K562 (cell line): Measurements from ENCODE around the gene COL5A1. TPM values are rescaled to one million over a fixed set of nuclear protein-coding genes. Genes with fewer than 3 reads are reported as not detected.

Experiments used
- ATAC-seq: fragments of 200-7000 bp; cut with Tn5 transposase; 3 replicates; pipeline ENCODE4 v1.9.1; 2020; ENCODE audit warnings: moderate library complexity
- BruUV-seq: library from RNA; stranded (reverse); fragments of 400-500 nt; replicated peaks from 2 replicates; lab custom pipeline; 2021; lab: Mats Ljungman, UMichigan
- CTCF ChIA-PET: fragments of 300-600 bp; formaldehyde crosslinking; extraction: SDS; loops from one replicate; lab custom pipeline; 2021; ENCODE audit warnings: low intra/inter-chr PET ratio; lab: Yijun Ruan, JAX
- POLR2A ChIA-PET: fragments of 300-600, 350-650 bp; sonication (Branson Sonifier 250); formaldehyde crosslinking; extraction: SDS; loops from one replicate; lab custom pipeline; 2021; ENCODE audit warnings: antibody characterized with exemption, inconsistent platforms; lab: Yijun Ruan, JAX
- DNase-seq, 4 experiments: peaks; one replicate each; pipeline versions ENCODE4 v3.0.0 to v3.0.0-alpha.2; 2011 to 2018; ENCODE audit warnings: low spot score in 3 of 4, mixed read lengths in 3 of 4; ENCODE audit errors: extremely low read depth in 1 of 4
- FAIRE-seq: peaks from 2 replicates; lab custom pipeline; 2011; peaks lifted over from hg19 to GRCh38; lab: Jason Lieb, UNC
- H2AFZ ChIP-seq: 2 replicates; pipeline ENCODE4 v1.6.0; 2011; ENCODE audit warnings: low read depth, low read length, control low read depth, inconsistent platforms
- H3K27ac ChIP-seq: fragments of 200-600 bp; 3 replicates; pipeline ENCODE4 v1.8.0; 2011; ENCODE audit warnings: low read depth, mild to moderate bottlenecking, control low read depth, inconsistent platforms, low read length, moderate library complexity, mixed read lengths; ENCODE audit errors: extremely low read depth
- H3K27me3 ChIP-seq, 2 experiments: fragments of 300-600 bp in 1 of 2; 2 replicates in 1 of 2; 3 replicates in 1 of 2; pipeline versions ENCODE4 v1.6.0 to v1.8.0; 2011; ENCODE audit warnings: inconsistent platforms in 2 of 2, low read length in 2 of 2, mild to moderate bottlenecking in 1 of 2, mixed read lengths in 1 of 2, moderate library complexity in 1 of 2; ENCODE audit not compliant: control insufficient read depth in 2 of 2, insufficient read depth in 2 of 2
- H3K36me3 ChIP-seq: fragments of 300-600 bp; 3 replicates; pipeline ENCODE4 v1.8.0; 2011; ENCODE audit warnings: mild to moderate bottlenecking, low read length, inconsistent platforms; ENCODE audit not compliant: control insufficient read depth, insufficient read depth
- H3K4me1 ChIP-seq, 2 experiments: fragments of 200-600 bp in 1 of 2; replicated peaks in 1 of 2; 2 replicates in 1 of 2; 3 replicates in 1 of 2; pipeline versions ENCODE4 v1.5.1 to v1.8.0; 2011; ENCODE audit warnings: inconsistent platforms in 2 of 2, low read length in 2 of 2, mild to moderate bottlenecking in 1 of 2, mixed read lengths in 1 of 2, moderate library complexity in 1 of 2; ENCODE audit not compliant: control insufficient read depth in 2 of 2, insufficient read depth in 2 of 2
- H3K4me2 ChIP-seq: 2 replicates; pipeline ENCODE4 v1.6.1; 2011; ENCODE audit warnings: low read length, control low read depth, inconsistent platforms, mixed read lengths; ENCODE audit not compliant: insufficient read depth
- H3K4me3 ChIP-seq: fragments of 200-600 bp; sonication (generic), shearing (Covaris generic); 2 replicates; pipeline ENCODE4 v1.5.1; 2016; ENCODE audit warnings: control low read depth, inconsistent platforms
- H3K79me2 ChIP-seq: fragments of 200-600 bp; 3 replicates; pipeline ENCODE4 v1.8.0; 2011; ENCODE audit warnings: low read length, inconsistent platforms; ENCODE audit not compliant: control insufficient read depth, insufficient read depth
- H3K9ac ChIP-seq, 2 experiments: 2 replicates each; pipeline versions ENCODE4 v1.6.0 to v1.6.1; 2011; ENCODE audit warnings: low read depth in 2 of 2, low read length in 2 of 2, control low read depth in 1 of 2, inconsistent platforms in 1 of 2, mild to moderate bottlenecking in 1 of 2, mixed read lengths in 1 of 2; ENCODE audit not compliant: insufficient read depth in 1 of 2
- H3K9me1 ChIP-seq: one replicate; pipeline ENCODE4 v1.6.0; 2011; ENCODE audit warnings: inconsistent platforms, mild to moderate bottlenecking, low read length, moderate library complexity; ENCODE audit not compliant: control insufficient read depth, insufficient read depth
- H3K9me3 ChIP-seq: replicated peaks from 2 replicates; pipeline ENCODE4 v1.5.1; 2011; ENCODE audit warnings: low read depth, low read length, inconsistent platforms; ENCODE audit not compliant: control insufficient read depth, insufficient read depth
- H4K20me1 ChIP-seq: replicated peaks from 2 replicates; pipeline ENCODE4 v1.6.1; 2011; ENCODE audit warnings: low read length, inconsistent platforms, mixed read lengths; ENCODE audit not compliant: control insufficient read depth, insufficient read depth
- BACH1 ChIP-seq: fragments of 200-800 bp; sonication (Bioruptor generic); IDR thresholded peaks from 2 replicates; pipeline ENCODE4 v1.6.1; 2016; ENCODE audit warnings: missing genetic modification characterization, missing compliant biosample characterization
- BRCA1 ChIP-seq, 2 experiments: fragments of 450-650 bp in 1 of 2; sonication (generic) in 1 of 2; formaldehyde crosslinking in 1 of 2; IDR thresholded peaks; 2 replicates each; pipeline versions ENCODE4 v1.5.0 to v1.6.1; 2017 to 2020; ENCODE audit warnings: mild to moderate bottlenecking in 1 of 2, missing genetic modification reagents in 1 of 2
- DNMT1 ChIP-seq: fragments of 450-650 bp; IDR thresholded peaks from 2 replicates; pipeline ENCODE4 v1.6.1; 2016; ENCODE audit warnings: antibody characterized with exemption, mild to moderate bottlenecking
- FUS ChIP-seq: fragments of 200-400 bp; formaldehyde crosslinking; optimal IDR thresholded peaks from 2 replicates; pipeline ENCODE3; 2017; ENCODE audit warnings: low read depth, low read length
- POLR2G ChIP-seq: fragments of 200-400 bp; formaldehyde crosslinking; IDR thresholded peaks from 2 replicates; pipeline ENCODE4 v1.6.1; 2017; ENCODE audit warnings: low read depth, mild to moderate bottlenecking, antibody characterized with exemption, low read length, moderate library complexity
- TEAD2 ChIP-seq: fragments of 450-650 bp; IDR thresholded peaks from 2 replicates; pipeline ENCODE4 v1.6.1; 2016; ENCODE audit warnings: missing genetic modification characterization, control low read depth, missing compliant biosample characterization
- ZNF253 ChIP-seq: fragments of 250-450 bp; sonication (Bioruptor Pico); conservative IDR thresholded peaks from 2 replicates; pipeline ENCODE4 v1.6.1; 2021; ENCODE audit warnings: mild to moderate bottlenecking
- WGBS: fragments of 100-300 bp; shearing (Covaris generic); methylation state at CpG from one replicate; pipeline ENCODE4 v1.1.6; 2016; ENCODE audit warnings: low coverage, mixed read lengths; ENCODE audit not compliant: insufficient coverage; ENCODE audit errors: missing lambda C conversion rate; 5-methylcytosine and 5-hydroxymethylcytosine counted together
- in situ Hi-C: fragments of 300-500 bp; cut with MboI; formaldehyde crosslinking; loops from 4 replicates; pipeline ENCODE4 v1.15.0; 2018; ENCODE audit warnings: inconsistent platforms, mixed read lengths
- intact Hi-C: fragments of 100-400 bp; cut with micrococcal nuclease; formaldehyde crosslinking; loops from 2 replicates; pipeline ENCODE4 v1.14.2; 2022
- polyA plus RNA-seq, 8 experiments: library from polyadenylated mRNA; depleted of rRNA in 4 of 8; stranded (reverse) in 5 of 8; unstranded in 3 of 8; fragments of >200 nt; fragmentation: Nextera tagmentation in 2 of 8; fragmentation: Illumina TruSeq in 1 of 8; extraction: Ambion mirVana in 2 of 8; extraction: Trizol in 1 of 8; gene quantifications; 2 replicates each; pipeline versions ENCODE4 v1.2.1 to v1.2.3, GENCODE V29; 2011 to 2014; ENCODE audit warnings: inconsistent platforms in 1 of 8, missing spikeins in 1 of 8
- total RNA-seq, 7 experiments: library from RNA; depleted of rRNA in 6 of 7; stranded (reverse); fragments of >200 nt in 6 of 7; fragmentation: Illumina TruSeq in 2 of 7; extraction: Trizol in 2 of 7; gene quantifications; 2 replicates each; pipeline versions ENCODE4 v1.2.1 to v1.2.3, GENCODE V29; 2011 to 2021; ENCODE audit warnings: low replicate concordance in 1 of 7
- TF ChIP-seq, protein P1 (sequence below): fragments of 450-650 bp; IDR thresholded peaks from 2 replicates; pipeline ENCODE4 v1.7.0; 2016; ENCODE audit warnings: borderline replicate concordance
- TF ChIP-seq, protein P2 (sequence below): IDR thresholded peaks from 2 replicates; pipeline ENCODE4 v1.6.1; 2011; ENCODE audit not compliant: insufficient read length; ENCODE audit errors: extremely low read depth
- TF ChIP-seq, protein P3 (sequence below), 2 experiments: fragments of 150-350 bp in 1 of 2; IDR thresholded peaks; 2 replicates each; pipeline ENCODE4 v1.6.1; 2012 to 2016; ENCODE audit warnings: low read depth in 2 of 2, low read length in 2 of 2, mild to moderate bottlenecking in 1 of 2, moderate library complexity in 1 of 2
- TF ChIP-seq, protein P4 (sequence below): fragments of 450-650 bp; IDR thresholded peaks from 2 replicates; pipeline ENCODE4 v1.6.1; 2018; ENCODE audit not compliant: partially characterized antibody

The COL5A1 gene
- total and polyA plus RNA-seq, 9 of the 15 experiments (the other 6 are each of a cell fraction or from before 2014, with no cell fraction given), result under 0.01 to 0.13 (median 0.04) TPM; not detected in 6

DNA sequence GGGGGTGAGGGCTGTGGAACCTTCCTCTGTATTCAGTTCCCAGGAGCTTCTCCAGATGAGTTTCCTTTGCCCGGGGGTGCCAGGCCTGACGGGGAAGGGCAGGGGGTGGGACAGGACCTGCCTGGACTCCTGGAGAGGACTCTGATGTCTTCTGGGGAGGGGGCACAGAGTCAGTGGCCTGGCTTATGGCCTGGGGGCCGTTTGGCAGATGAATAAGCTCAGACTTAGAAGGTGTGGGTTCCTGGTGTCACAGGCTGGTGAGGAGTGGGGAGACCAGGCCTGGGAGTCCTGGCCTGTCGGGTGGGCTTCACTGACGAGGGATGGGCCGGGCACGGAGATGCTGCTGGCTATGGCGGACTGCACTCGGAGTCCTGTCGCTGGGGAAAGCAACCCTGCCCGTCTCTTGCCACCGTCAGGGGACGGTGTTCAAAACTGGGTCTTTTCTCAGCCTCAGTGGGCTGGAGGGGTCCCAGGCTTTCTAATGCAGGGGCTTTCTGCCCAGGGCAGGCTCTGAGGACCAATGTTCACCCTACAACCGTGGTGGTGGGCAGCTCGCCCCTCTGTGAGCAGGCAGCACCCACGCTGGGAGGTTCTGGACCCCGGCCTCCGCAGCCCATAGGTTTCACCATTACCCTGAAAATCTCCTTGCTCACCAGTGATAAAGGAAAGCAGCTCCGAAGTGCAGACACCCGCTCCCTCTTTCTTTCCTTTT, 16.2 kb downstream of the COL5A1 start:
- peaks cover 1% of the 10 kb centered on the region; the same call in 1 of the 2 replicates for H3K9me3 ChIP-seq
- no peaks in the 10 kb centered on the region for H3K36me3 ChIP-seq
- H2AFZ ChIP-seq, result no peak overlapping the region
- in situ Hi-C loops (no loop called here), intact Hi-C loops (no loop called here)
- H3K9ac ChIP-seq, result no peak overlapping the region
- CTCF ChIA-PET, result no interaction called here
- no peak overlapping the region for H3K4me2 ChIP-seq
- no peaks in the 10 kb centered on the region for H3K79me2 ChIP-seq
- H3K4me3 ChIP-seq, result no peak overlapping the region
- POLR2A ChIA-PET, result no interaction called here
- H3K9me1 ChIP-seq, result no peaks in the 10 kb centered on the region
- BruUV-seq, result no TSS peak
- H4K20me1 ChIP-seq, result no peaks in the 10 kb centered on the region
- H3K27ac ChIP-seq, result no peak overlapping the region
- no peaks in the 10 kb centered on the region for H3K4me1 ChIP-seq
- DNase-seq (no peak), FAIRE-seq (no peak), ATAC-seq (no peak)
- 15% methylated on average over 13 of the region's 20 CpGs for WGBS
- H3K27me3 ChIP-seq, result no peaks in the 10 kb centered on the region; a peak in 1 of 5 replicates
- TF ChIP-seq POLR2G, result no peak
- TF ChIP-seq, protein P1, sequence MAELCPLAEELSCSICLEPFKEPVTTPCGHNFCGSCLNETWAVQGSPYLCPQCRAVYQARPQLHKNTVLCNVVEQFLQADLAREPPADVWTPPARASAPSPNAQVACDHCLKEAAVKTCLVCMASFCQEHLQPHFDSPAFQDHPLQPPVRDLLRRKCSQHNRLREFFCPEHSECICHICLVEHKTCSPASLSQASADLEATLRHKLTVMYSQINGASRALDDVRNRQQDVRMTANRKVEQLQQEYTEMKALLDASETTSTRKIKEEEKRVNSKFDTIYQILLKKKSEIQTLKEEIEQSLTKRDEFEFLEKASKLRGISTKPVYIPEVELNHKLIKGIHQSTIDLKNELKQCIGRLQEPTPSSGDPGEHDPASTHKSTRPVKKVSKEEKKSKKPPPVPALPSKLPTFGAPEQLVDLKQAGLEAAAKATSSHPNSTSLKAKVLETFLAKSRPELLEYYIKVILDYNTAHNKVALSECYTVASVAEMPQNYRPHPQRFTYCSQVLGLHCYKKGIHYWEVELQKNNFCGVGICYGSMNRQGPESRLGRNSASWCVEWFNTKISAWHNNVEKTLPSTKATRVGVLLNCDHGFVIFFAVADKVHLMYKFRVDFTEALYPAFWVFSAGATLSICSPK, result no peak
- no peak for TF ChIP-seq ZNF253 (CRISPR knock-in tag)
- TF ChIP-seq, protein P2, sequence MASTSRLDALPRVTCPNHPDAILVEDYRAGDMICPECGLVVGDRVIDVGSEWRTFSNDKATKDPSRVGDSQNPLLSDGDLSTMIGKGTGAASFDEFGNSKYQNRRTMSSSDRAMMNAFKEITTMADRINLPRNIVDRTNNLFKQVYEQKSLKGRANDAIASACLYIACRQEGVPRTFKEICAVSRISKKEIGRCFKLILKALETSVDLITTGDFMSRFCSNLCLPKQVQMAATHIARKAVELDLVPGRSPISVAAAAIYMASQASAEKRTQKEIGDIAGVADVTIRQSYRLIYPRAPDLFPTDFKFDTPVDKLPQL, result no peak
- TF ChIP-seq BRCA1 (IDR thresholded peaks at IDR 0.05), result no peak
- TF ChIP-seq BRCA1 (CRISPR knock-in tag; IDR thresholded peaks at IDR 0.05), result no peak
- TF ChIP-seq FUS, result no peak
- no peak for TF ChIP-seq DNMT1
- no peak for TF ChIP-seq BACH1 (tag)
- no peak for TF ChIP-seq TEAD2 (tag)
- TF ChIP-seq, protein P3, sequence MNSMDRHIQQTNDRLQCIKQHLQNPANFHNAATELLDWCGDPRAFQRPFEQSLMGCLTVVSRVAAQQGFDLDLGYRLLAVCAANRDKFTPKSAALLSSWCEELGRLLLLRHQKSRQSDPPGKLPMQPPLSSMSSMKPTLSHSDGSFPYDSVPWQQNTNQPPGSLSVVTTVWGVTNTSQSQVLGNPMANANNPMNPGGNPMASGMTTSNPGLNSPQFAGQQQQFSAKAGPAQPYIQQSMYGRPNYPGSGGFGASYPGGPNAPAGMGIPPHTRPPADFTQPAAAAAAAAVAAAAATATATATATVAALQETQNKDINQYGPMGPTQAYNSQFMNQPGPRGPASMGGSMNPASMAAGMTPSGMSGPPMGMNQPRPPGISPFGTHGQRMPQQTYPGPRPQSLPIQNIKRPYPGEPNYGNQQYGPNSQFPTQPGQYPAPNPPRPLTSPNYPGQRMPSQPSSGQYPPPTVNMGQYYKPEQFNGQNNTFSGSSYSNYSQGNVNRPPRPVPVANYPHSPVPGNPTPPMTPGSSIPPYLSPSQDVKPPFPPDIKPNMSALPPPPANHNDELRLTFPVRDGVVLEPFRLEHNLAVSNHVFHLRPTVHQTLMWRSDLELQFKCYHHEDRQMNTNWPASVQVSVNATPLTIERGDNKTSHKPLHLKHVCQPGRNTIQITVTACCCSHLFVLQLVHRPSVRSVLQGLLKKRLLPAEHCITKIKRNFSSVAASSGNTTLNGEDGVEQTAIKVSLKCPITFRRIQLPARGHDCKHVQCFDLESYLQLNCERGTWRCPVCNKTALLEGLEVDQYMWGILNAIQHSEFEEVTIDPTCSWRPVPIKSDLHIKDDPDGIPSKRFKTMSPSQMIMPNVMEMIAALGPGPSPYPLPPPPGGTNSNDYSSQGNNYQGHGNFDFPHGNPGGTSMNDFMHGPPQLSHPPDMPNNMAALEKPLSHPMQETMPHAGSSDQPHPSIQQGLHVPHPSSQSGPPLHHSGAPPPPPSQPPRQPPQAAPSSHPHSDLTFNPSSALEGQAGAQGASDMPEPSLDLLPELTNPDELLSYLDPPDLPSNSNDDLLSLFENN (IDR thresholded peaks at IDR 0.05; ENCODE audit: low read depth in 2 of 2, low read length in 2 of 2), result no peak
- TF ChIP-seq, protein P4, sequence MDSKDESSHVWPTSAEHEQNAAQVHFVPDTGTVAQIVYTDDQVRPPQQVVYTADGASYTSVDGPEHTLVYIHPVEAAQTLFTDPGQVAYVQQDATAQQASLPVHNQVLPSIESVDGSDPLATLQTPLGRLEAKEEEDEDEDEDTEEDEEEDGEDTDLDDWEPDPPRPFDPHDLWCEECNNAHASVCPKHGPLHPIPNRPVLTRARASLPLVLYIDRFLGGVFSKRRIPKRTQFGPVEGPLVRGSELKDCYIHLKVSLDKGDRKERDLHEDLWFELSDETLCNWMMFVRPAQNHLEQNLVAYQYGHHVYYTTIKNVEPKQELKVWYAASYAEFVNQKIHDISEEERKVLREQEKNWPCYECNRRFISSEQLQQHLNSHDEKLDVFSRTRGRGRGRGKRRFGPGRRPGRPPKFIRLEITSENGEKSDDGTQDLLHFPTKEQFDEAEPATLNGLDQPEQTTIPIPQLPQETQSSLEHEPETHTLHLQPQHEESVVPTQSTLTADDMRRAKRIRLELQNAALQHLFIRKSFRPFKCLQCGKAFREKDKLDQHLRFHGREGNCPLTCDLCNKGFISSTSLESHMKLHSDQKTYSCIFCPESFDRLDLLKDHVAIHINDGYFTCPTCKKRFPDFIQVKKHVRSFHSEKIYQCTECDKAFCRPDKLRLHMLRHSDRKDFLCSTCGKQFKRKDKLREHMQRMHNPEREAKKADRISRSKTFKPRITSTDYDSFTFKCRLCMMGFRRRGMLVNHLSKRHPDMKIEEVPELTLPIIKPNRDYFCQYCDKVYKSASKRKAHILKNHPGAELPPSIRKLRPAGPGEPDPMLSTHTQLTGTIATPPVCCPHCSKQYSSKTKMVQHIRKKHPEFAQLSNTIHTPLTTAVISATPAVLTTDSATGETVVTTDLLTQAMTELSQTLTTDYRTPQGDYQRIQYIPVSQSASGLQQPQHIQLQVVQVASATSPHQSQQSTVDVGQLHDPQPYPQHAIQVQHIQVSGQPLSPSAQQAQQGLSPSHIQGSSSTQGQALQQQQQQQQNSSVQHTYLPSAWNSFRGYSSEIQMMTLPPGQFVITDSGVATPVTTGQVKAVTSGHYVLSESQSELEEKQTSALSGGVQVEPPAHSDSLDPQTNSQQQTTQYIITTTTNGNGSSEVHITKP, result no peak
